Esophagus muscularis mucosa (tissue), 4 donors: ENCODE results near the gene TRIM62. TPM values are rescaled to one million over a fixed set of nuclear protein-coding genes. Genes with fewer than 3 reads are reported as not detected.

Experiments
- DNase-seq: peaks from one replicate; pipeline ENCODE4 v3.0.0-alpha.2; 2017; ENCODE audit errors: extremely low spot score
- H3K27ac ChIP-seq, 4 donors: fragments of 200-600 bp; sonication (generic); replicated peaks in 1 of 4; 1 replicate in 3 of 4; 2 replicates in 1 of 4; pipeline ENCODE4 v1.5.1; 2016 to 2019; ENCODE audit warnings: mild to moderate bottlenecking in 1 of 4
- H3K27me3 ChIP-seq, 4 donors: fragments of 200-600 bp; sonication (generic); one replicate each; pipeline versions ENCODE4 v1.5.1 to v1.6.0; 2016 to 2019
- H3K36me3 ChIP-seq, 4 donors: fragments of 200-600 bp; sonication (generic); one replicate each; pipeline ENCODE4 v1.5.1; 2016 to 2019
- H3K4me1 ChIP-seq, 4 donors: fragments of 200-600 bp; sonication (generic); one replicate each; pipeline ENCODE4 v1.5.1; 2016 to 2019
- H3K4me3 ChIP-seq, 4 donors: fragments of 200-600 bp; sonication (generic); 1 replicate in 2 of 4; 2 replicates in 2 of 4; pipeline ENCODE4 v1.5.1; 2016 to 2019; ENCODE audit warnings: mild to moderate bottlenecking in 4 of 4, moderate library complexity in 1 of 4
- H3K9me3 ChIP-seq, 4 donors: fragments of 200-600 bp; sonication (generic); 1 replicate in 3 of 4; 2 replicates in 1 of 4; pipeline ENCODE4 v1.5.1; 2016 to 2019
- CTCF ChIP-seq, 3 experiments: fragments of 200-600 bp in 2 of 3; fragments of 450-650 bp in 1 of 3; sonication (generic) in 2 of 3; IDR thresholded peaks; one replicate each; pipeline ENCODE4 v1.5.1; 2017 to 2019; ENCODE audit warnings: antibody characterized with exemption in 3 of 3, mild to moderate bottlenecking in 2 of 3, moderate library complexity in 1 of 3
- EP300 ChIP-seq: sonication (generic); formaldehyde crosslinking; IDR thresholded peaks from one replicate; pipeline ENCODE4 v1.6.1; 2017; ENCODE audit warnings: antibody characterized with exemption
- POLR2A ChIP-seq: fragments of 450-650 bp; IDR thresholded peaks from one replicate; pipeline ENCODE4 v1.6.1; 2017; ENCODE audit warnings: antibody characterized with exemption, moderate library complexity, mild to moderate bottlenecking, low read depth
- POLR2AphosphoS5 ChIP-seq, 2 donors: sonication (generic); formaldehyde crosslinking; IDR thresholded peaks; one replicate each; pipeline ENCODE4 v1.6.1; 2017; ENCODE audit warnings: antibody characterized with exemption in 2 of 2
- WGBS: methylation state at CpG from one replicate; pipeline ENCODE4 v1.1.5; 2018; 5-methylcytosine and 5-hydroxymethylcytosine counted together
- intact Hi-C: fragments of 100-400 bp; cut with DNase I; formaldehyde crosslinking; loops from one replicate; pipeline ENCODE4 v1.15.1; 2023
- total RNA-seq, 4 donors: library from RNA; depleted of rRNA; stranded (reverse); fragments of >200 nt; gene quantifications; one replicate each; pipeline versions ENCODE4 v1.1.0 to v1.2.1, GENCODE V29; 2016

TRIM62 gene
- total RNA-seq, 4 donors from 2014 or later: 5.0 to 9.3 (median 7.8) TPM

- Histone ChIP-seq H3K9me3 (no peaks in the 10 kb centered on the region), H3K4me1 (peaks cover 16 to 28% (median 26%) of the 10 kb centered on the region in 4 donors), H3K4me3 (no peak overlapping the region), H3K27me3 (no peaks in the 10 kb centered on the region), H3K36me3 (peaks cover 0 to 18% (median 4%) of the 10 kb centered on the region in 4 donors), H3K27ac (no peak overlapping the region)
- intact Hi-C loops: no loop called here
- WGBS: 96% methylated on average over 4 of the region's 4 CpGs
- no peak for TF ChIP-seq POLR2AphosphoS5 (IDR thresholded peaks at IDR 0.05)
- no peak for TF ChIP-seq EP300
- no peak for TF ChIP-seq CTCF (IDR thresholded peaks at IDR 0.05)
- no peak for TF ChIP-seq POLR2A
- DNase-seq: no peak
These were observed 2.9 kb downstream of the TRIM62 start for GRCh38 chr1:33178836-33179439.

- H3K36me3 ChIP-seq: peaks cover 0 to 18% (median 4%) of the 10 kb centered on the region in 4 donors
- TF ChIP-seq POLR2A (no peak), EP300 (no peak), POLR2AphosphoS5 (IDR thresholded peaks at IDR 0.05) (no peak), CTCF (IDR thresholded peaks at IDR 0.05) (no peak)
- H3K9me3 ChIP-seq: no peaks in the 10 kb centered on the region
- peaks cover 16 to 28% (median 26%) of the 10 kb centered on the region in 4 donors for H3K4me1 ChIP-seq
- H3K4me3 ChIP-seq: no peak overlapping the region
- H3K27ac ChIP-seq: no peak overlapping the region
- H3K27me3 ChIP-seq: no peaks in the 10 kb centered on the region
- no peak for DNase-seq
- 100% methylated on average over 1 of the region's 3 CpGs for WGBS
- intact Hi-C loops: no loop called here
These were observed 3.8 kb downstream of the TRIM62 start for GRCh38 chr1:33177996-33178540.

- H3K4me1 ChIP-seq: peaks cover 11 to 18% (median 16%) of the 10 kb centered on the region in 4 donors
- 38% methylated on average over 4 of the region's 4 CpGs for WGBS
- H3K27me3 ChIP-seq: no peaks in the 10 kb centered on the region
- H3K36me3 ChIP-seq: peaks cover 0 to 18% (median 6%) of the 10 kb centered on the region in 4 donors
- DNase-seq: no peak
- H3K27ac ChIP-seq: no peak overlapping the region
- intact Hi-C loops: no loop called here
- H3K4me3 ChIP-seq: no peak overlapping the region
- H3K9me3 ChIP-seq: no peaks in the 10 kb centered on the region
- no peak for TF ChIP-seq CTCF (IDR thresholded peaks at IDR 0.05)
- no peak for TF ChIP-seq EP300
- TF ChIP-seq POLR2A: no peak
- TF ChIP-seq POLR2AphosphoS5 (IDR thresholded peaks at IDR 0.05): no peak
These were observed 5.0 kb downstream of the TRIM62 start for GRCh38 chr1:33176887-33177286.

GRCh38 chr1:33176362-33176850 is 5.4 kb downstream of the TRIM62 start:
- WGBS: 74% methylated on average over 7 of the region's 11 CpGs
- intact Hi-C loops: no loop called here
- TF ChIP-seq CTCF (IDR thresholded peaks at IDR 0.05) (no peak), EP300 (no peak), POLR2A (no peak), POLR2AphosphoS5 (IDR thresholded peaks at IDR 0.05) (no peak)
- no peaks in the 10 kb centered on the region for H3K27me3 ChIP-seq
- H3K9me3 ChIP-seq: no peaks in the 10 kb centered on the region
- peaks cover 0 to 18% (median 6%) of the 10 kb centered on the region in 4 donors for H3K36me3 ChIP-seq
- peaks cover 13 to 17% (median 16%) of the 10 kb centered on the region in 4 donors for H3K4me1 ChIP-seq
- no peak for DNase-seq
- H3K4me3 ChIP-seq: no peak overlapping the region
- H3K27ac ChIP-seq: no peak overlapping the region
